ENCODE results near the gene CTSW.

DNA sequence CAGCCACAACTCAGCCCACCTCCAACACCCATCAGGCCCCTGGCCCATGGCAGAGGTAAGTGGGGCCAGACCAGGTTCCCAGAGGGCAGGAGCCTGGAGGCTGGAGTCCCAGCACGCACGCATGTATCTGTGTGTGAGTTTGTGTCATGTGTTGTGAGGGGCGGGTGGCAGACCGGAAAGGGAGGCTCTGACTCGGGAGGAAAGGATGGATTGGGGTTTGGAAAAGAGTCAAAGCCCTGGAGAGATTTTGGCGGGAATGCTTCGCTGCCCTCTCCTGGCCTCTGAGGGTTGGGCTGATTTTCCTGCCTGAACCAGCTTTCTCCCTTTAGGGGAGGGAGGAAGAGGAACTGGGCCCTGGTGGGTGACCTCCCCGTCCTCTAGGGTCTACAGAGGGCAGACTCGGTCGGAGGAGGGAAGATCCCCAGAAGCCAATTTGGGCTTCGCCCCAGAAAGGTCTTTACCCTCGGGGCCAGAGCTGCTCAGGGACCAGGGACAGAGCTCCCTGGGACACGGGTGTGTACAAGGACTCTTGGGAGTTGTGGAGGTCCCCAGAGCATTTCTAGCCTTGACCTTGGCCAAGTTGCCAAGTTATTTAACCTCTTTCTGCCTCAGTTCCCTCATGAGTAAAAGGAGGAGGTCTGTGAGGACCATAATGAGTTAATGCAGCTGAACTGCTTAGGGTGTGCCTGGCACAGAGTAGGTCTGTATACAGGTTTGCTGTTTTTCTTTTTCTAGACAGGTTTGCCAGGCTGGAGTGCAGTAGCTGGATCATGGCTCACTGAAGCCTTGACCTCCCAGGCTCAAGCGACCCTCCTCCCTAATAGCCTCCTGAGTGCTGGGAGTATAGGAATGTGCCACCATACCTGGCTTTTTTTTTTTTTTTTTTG lies 32.3 kb downstream of the CTSW start:
- TF ChIP-seq, protein P1, sequence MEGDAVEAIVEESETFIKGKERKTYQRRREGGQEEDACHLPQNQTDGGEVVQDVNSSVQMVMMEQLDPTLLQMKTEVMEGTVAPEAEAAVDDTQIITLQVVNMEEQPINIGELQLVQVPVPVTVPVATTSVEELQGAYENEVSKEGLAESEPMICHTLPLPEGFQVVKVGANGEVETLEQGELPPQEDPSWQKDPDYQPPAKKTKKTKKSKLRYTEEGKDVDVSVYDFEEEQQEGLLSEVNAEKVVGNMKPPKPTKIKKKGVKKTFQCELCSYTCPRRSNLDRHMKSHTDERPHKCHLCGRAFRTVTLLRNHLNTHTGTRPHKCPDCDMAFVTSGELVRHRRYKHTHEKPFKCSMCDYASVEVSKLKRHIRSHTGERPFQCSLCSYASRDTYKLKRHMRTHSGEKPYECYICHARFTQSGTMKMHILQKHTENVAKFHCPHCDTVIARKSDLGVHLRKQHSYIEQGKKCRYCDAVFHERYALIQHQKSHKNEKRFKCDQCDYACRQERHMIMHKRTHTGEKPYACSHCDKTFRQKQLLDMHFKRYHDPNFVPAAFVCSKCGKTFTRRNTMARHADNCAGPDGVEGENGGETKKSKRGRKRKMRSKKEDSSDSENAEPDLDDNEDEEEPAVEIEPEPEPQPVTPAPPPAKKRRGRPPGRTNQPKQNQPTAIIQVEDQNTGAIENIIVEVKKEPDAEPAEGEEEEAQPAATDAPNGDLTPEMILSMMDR (IDR thresholded peaks at IDR 0.05; ENCODE audit: low read depth, low read length), result peak; percentile 59
- no peak for TF ChIP-seq POLR2A (IDR thresholded peaks at IDR 0.05; ENCODE audit: extremely low read depth, insufficient read length)
